IMR-90 (cell line): ENCODE results near the gene GALM. TPM values are rescaled to one million over a fixed set of nuclear protein-coding genes. Genes with fewer than 3 reads are reported as not detected.

ENCODE experiments used
- ATAC-seq: fragments of 200-7000 bp; cut with Tn5 transposase; 2 replicates; pipeline ENCODE4 v1.9.1; 2020; ENCODE audit warnings: low read depth, mild to moderate bottlenecking, moderate library complexity
- BruUV-seq: library from RNA; stranded (reverse); fragments of 400-500 nt; replicated peaks from 2 replicates; lab custom pipeline; 2021; lab: Mats Ljungman, UMichigan
- CTCF ChIA-PET: fragments of 300-600 bp; formaldehyde crosslinking; extraction: SDS; loops from one replicate; lab custom pipeline; 2021; ENCODE audit warnings: antibody characterized with exemption; lab: Yijun Ruan, JAX
- POLR2A ChIA-PET: fragments of 300-600 bp; sonication (Branson Sonifier 250); formaldehyde crosslinking; loops from one replicate; lab custom pipeline; 2022; ENCODE audit warnings: antibody characterized with exemption; ENCODE audit not compliant: unreplicated experiment; lab: Charles Lee
- DNase-seq: peaks from one replicate; pipeline ENCODE4 v3.0.0; 2013
- H2AFZ ChIP-seq: replicated peaks from 2 replicates; pipeline ENCODE3; 2013; ENCODE audit warnings: low read length, mild to moderate bottlenecking; ENCODE audit not compliant: poor library complexity
- H2AK5ac ChIP-seq: 2 replicates; pipeline ENCODE4 v1.6.1; 2013; ENCODE audit warnings: low read depth, low read length, inconsistent platforms
- H2AK9ac ChIP-seq: replicated peaks from 2 replicates; pipeline ENCODE3; 2013; ENCODE audit warnings: mild to moderate bottlenecking, low read depth, low read length, moderate library complexity; ENCODE audit not compliant: poor library complexity
- H2BK120ac ChIP-seq: 2 replicates; pipeline ENCODE4 v1.6.1; 2013; ENCODE audit warnings: low read depth, low read length, inconsistent platforms
- H2BK15ac ChIP-seq: 3 replicates; pipeline ENCODE4 v1.6.1; 2013; ENCODE audit warnings: low read depth, low read length, inconsistent platforms
- H2BK20ac ChIP-seq: 2 replicates; pipeline ENCODE4 v1.6.1; 2013; ENCODE audit warnings: low read depth, mild to moderate bottlenecking, inconsistent platforms, low read length, moderate library complexity
- H2BK5ac ChIP-seq: 2 replicates; pipeline ENCODE4 v1.6.1; 2013; ENCODE audit warnings: mild to moderate bottlenecking, low read depth, low read length, inconsistent platforms; ENCODE audit not compliant: poor library complexity, severe bottlenecking
- H3K14ac ChIP-seq: replicated peaks from 2 replicates; pipeline ENCODE4 v1.6.1; 2013; ENCODE audit warnings: low read depth, low read length, inconsistent platforms
- H3K18ac ChIP-seq: 2 replicates; pipeline ENCODE4 v1.6.1; 2013; ENCODE audit warnings: low read depth, low read length, control low read depth
- H3K23ac ChIP-seq: 2 replicates; pipeline ENCODE4 v1.6.1; 2013; ENCODE audit warnings: low read depth, low read length, inconsistent platforms
- H3K27ac ChIP-seq: 2 replicates; pipeline ENCODE4 v1.5.1; 2013; ENCODE audit warnings: mild to moderate bottlenecking, control low read depth, low read length; ENCODE audit not compliant: insufficient read depth
- H3K27me3 ChIP-seq: 2 replicates; pipeline ENCODE4 v1.6.1; 2013; ENCODE audit warnings: low read length; ENCODE audit not compliant: control insufficient read depth, insufficient read depth
- H3K36me3 ChIP-seq: 2 replicates; pipeline ENCODE4 v1.6.1; 2013; ENCODE audit warnings: low read length, mixed read lengths; ENCODE audit not compliant: control insufficient read depth, insufficient read depth
- H3K4ac ChIP-seq: 2 replicates; pipeline ENCODE4 v1.6.1; 2013; ENCODE audit warnings: low read depth, low read length, inconsistent platforms
- H3K4me1 ChIP-seq: 2 replicates; pipeline ENCODE4 v1.6.1; 2013; ENCODE audit warnings: low read length, mixed read lengths; ENCODE audit not compliant: control insufficient read depth, insufficient read depth
- H3K4me2 ChIP-seq: 2 replicates; pipeline ENCODE4 v1.6.1; 2013; ENCODE audit warnings: low read depth, mild to moderate bottlenecking, control low read depth, low read length, moderate library complexity
- H3K4me3 ChIP-seq: 2 replicates; pipeline ENCODE4 v1.5.1; 2013; ENCODE audit warnings: low read depth, mild to moderate bottlenecking, control low read depth, low read length, moderate library complexity; ENCODE audit not compliant: insufficient read depth
- H3K56ac ChIP-seq: 2 replicates; pipeline ENCODE4 v1.6.1; 2013; ENCODE audit warnings: low read length, inconsistent platforms; ENCODE audit not compliant: insufficient read depth; ENCODE audit errors: extremely low read depth
- H3K79me1 ChIP-seq, 2 experiments: 2 replicates each; pipeline ENCODE4 v1.6.1; 2013; ENCODE audit warnings: low read length in 2 of 2, inconsistent platforms in 1 of 2, low read depth in 1 of 2
- H3K9ac ChIP-seq: 2 replicates; pipeline ENCODE4 v1.6.1; 2013; ENCODE audit warnings: low read depth, low read length, control low read depth
- H3K9me1 ChIP-seq: 2 replicates; pipeline ENCODE4 v1.6.1; 2013; ENCODE audit warnings: low read length, inconsistent platforms; ENCODE audit not compliant: insufficient read depth
- H3K9me3 ChIP-seq: 2 replicates; pipeline ENCODE4 v1.6.1; 2013; ENCODE audit warnings: low read length; ENCODE audit not compliant: control insufficient read depth, insufficient read depth
- H4K20me1 ChIP-seq: 2 replicates; pipeline ENCODE4 v1.6.1; 2013; ENCODE audit warnings: low read length, inconsistent platforms; ENCODE audit not compliant: insufficient read depth
- H4K5ac ChIP-seq: 2 replicates; pipeline ENCODE4 v1.6.1; 2013; ENCODE audit warnings: mild to moderate bottlenecking, low read depth, low read length, control low read depth
- H4K8ac ChIP-seq, 2 experiments: 2 replicates each; pipeline ENCODE4 v1.6.1; 2013; ENCODE audit warnings: low read depth in 2 of 2, low read length in 2 of 2, control low read depth in 1 of 2, inconsistent platforms in 1 of 2
- H4K91ac ChIP-seq: 2 replicates; pipeline ENCODE4 v1.6.1; 2013; ENCODE audit warnings: low read depth, low read length, inconsistent platforms; ENCODE audit not compliant: insufficient read depth
- BHLHE40 ChIP-seq: fragments of 150-350 bp; IDR thresholded peaks from 2 replicates; pipeline ENCODE4 v1.6.1; 2016; ENCODE audit warnings: mild to moderate bottlenecking, low read depth, low read length
- CEBPB ChIP-seq: IDR thresholded peaks from 2 replicates; pipeline ENCODE4 v1.6.1; 2012; ENCODE audit warnings: low read depth, low read length, improper control_type of control experiment
- CHD1 ChIP-seq: IDR thresholded peaks from 2 replicates; pipeline ENCODE4 v1.6.1; 2012; ENCODE audit warnings: low read depth, low read length, improper control_type of control experiment
- CTCF ChIP-seq: conservative IDR thresholded peaks from 2 replicates; pipeline ENCODE4 v1.5.1; 2012; ENCODE audit warnings: mild to moderate bottlenecking, low read depth, low read length, improper control_type of control experiment
- ELK1 ChIP-seq: fragments of 150-350 bp; IDR thresholded peaks from 2 replicates; pipeline ENCODE4 v1.6.1; 2016; ENCODE audit warnings: low read depth, mild to moderate bottlenecking, low read length, moderate library complexity, borderline replicate concordance
- FOS ChIP-seq: fragments of 150-350 bp; IDR thresholded peaks from 2 replicates; pipeline ENCODE4 v1.6.1; 2016; ENCODE audit warnings: low read depth, low read length
- MAFK ChIP-seq: IDR thresholded peaks from 2 replicates; pipeline ENCODE4 v1.6.1; 2012; ENCODE audit warnings: low read depth, low read length, improper control_type of control experiment
- MAZ ChIP-seq: IDR thresholded peaks from 2 replicates; pipeline ENCODE4 v1.6.1; 2012; ENCODE audit warnings: low read depth, mild to moderate bottlenecking, low read length, improper control_type of control experiment, moderate library complexity, borderline replicate concordance
- MXI1 ChIP-seq: IDR thresholded peaks from 2 replicates; pipeline ENCODE4 v1.6.1; 2012; ENCODE audit warnings: low read depth, mild to moderate bottlenecking, low read length, moderate library complexity, borderline replicate concordance
- NFE2L2 ChIP-seq: fragments of 150-350 bp; IDR thresholded peaks from 2 replicates; pipeline ENCODE4 v1.6.1; 2016; ENCODE audit warnings: low read depth, mild to moderate bottlenecking, low read length
- POLR2A ChIP-seq: IDR thresholded peaks from 2 replicates; pipeline ENCODE4 v1.6.1; 2012; ENCODE audit warnings: mild to moderate bottlenecking, low read depth, low read length
- RAD21 ChIP-seq: IDR thresholded peaks from 2 replicates; pipeline ENCODE4 v1.6.1; 2012; ENCODE audit warnings: low read length, improper control_type of control experiment
- RCOR1 ChIP-seq: IDR thresholded peaks from 2 replicates; pipeline ENCODE4 v1.6.1; 2012; ENCODE audit warnings: mild to moderate bottlenecking, low read length, improper control_type of control experiment; ENCODE audit not compliant: insufficient replicate concordance
- RFX5 ChIP-seq: IDR thresholded peaks from 2 replicates; pipeline ENCODE4 v1.8.0; 2012; ENCODE audit warnings: low read depth, mild to moderate bottlenecking, low read length, moderate library complexity
- USF2 ChIP-seq: fragments of 150-350 bp; IDR thresholded peaks from 2 replicates; pipeline ENCODE4 v1.6.1; 2017; ENCODE audit warnings: mild to moderate bottlenecking, antibody characterized with exemption, low read length, low read depth
- WGBS, 2 experiments: methylation state at CpG; one replicate each; pipeline versions ENCODE4 v1.1.5 to v1.1.7; 2013; ENCODE audit warnings: missing lambda C conversion rate in 2 of 2; ENCODE audit not compliant: insufficient read length in 1 of 2; ENCODE audit errors: extremely low coverage in 2 of 2; 5-methylcytosine and 5-hydroxymethylcytosine counted together
- dilution Hi-C: fragments of 300-500 bp; cut with HindIII; formaldehyde crosslinking; loops from one replicate; pipeline ENCODE4 v1.14.3; 2018; ENCODE audit warnings: low sequenced_read_pairs; ENCODE audit not compliant: unreplicated experiment
- in situ Hi-C: fragments of 300-500 bp; cut with MboI; formaldehyde crosslinking; loops from 3 replicates; pipeline ENCODE4 v1.14.3; 2019; ENCODE audit warnings: low sequenced_read_pairs, inconsistent platforms, mixed read lengths
- intact Hi-C: fragments of 100-400 bp; cut with micrococcal nuclease; formaldehyde crosslinking; loops from 2 replicates; pipeline ENCODE4 v1.10.0; 2022
- polyA plus RNA-seq, 3 experiments: library from polyadenylated mRNA; depleted of rRNA; stranded (reverse); fragments of >200 nt; gene quantifications; 2 replicates each; pipeline ENCODE4 v1.2.3, GENCODE V29; 2012; ENCODE audit warnings: low replicate concordance in 1 of 3
- total RNA-seq: library from RNA; depleted of rRNA; stranded (reverse); fragments of >200 nt; gene quantifications from 2 replicates; pipeline ENCODE4 v1.2.3, GENCODE V29; 2012

GALM gene
- total and polyA plus RNA-seq, 2 of the 4 experiments (the other 2 are of a cell fraction), result 12.1 to 24.2 TPM

- H3K4me3 ChIP-seq, result no peak overlapping the region
- no peaks in the 10 kb centered on the region for H4K20me1 ChIP-seq
- H4K8ac ChIP-seq, result no peak overlapping the region
- H3K79me1 ChIP-seq, result peaks cover 7 to 14% of the 10 kb centered on the region in 2 experiments; a peak in 3 of 4 replicates
- no peak overlapping the region for H3K4me2 ChIP-seq
- no peaks in the 10 kb centered on the region for H3K27me3 ChIP-seq
- H3K9ac ChIP-seq, result no peak overlapping the region
- 90% methylated on average over 4 of the region's 17 CpGs; no CpG with 5 or more reads in 1 of the 2 experiments for WGBS, 2 experiments
- H3K4ac ChIP-seq, result no peak overlapping the region
- no peaks in the 10 kb centered on the region for H3K36me3 ChIP-seq
- H2BK20ac ChIP-seq, result no peak overlapping the region
- dilution Hi-C loops, result no loop called here
- H3K23ac ChIP-seq, result no peak overlapping the region
- no peak overlapping the region for H3K18ac ChIP-seq
- no peak overlapping the region for H2AK9ac ChIP-seq
- ATAC-seq (no peak), DNase-seq (no peak)
- no peak overlapping the region for H2BK120ac ChIP-seq
- no peak overlapping the region for H3K27ac ChIP-seq
- no peak overlapping the region for H2BK5ac ChIP-seq
- no peak overlapping the region for H3K56ac ChIP-seq
- H2AK5ac ChIP-seq, result no peak overlapping the region
- no peak overlapping the region for H2AFZ ChIP-seq
- H3K4me1 ChIP-seq, result peaks cover 4% of the 10 kb centered on the region
- H3K14ac ChIP-seq, result no peak overlapping the region
- H3K9me1 ChIP-seq, result no peaks in the 10 kb centered on the region
- no peak overlapping the region for H2BK15ac ChIP-seq
- in situ Hi-C loops, result no loop called here
- ChIA-PET POLR2A (interaction anchor here (0.5 to 0.6 kb wide), 3 partner anchors 24 to 65 kb away, joined by 3 to 4 read pairs (median 3); no protein-coding TSS in a partner anchor), CTCF (no interaction called here)
- BruUV-seq, result no TSS peak
- H4K5ac ChIP-seq, result no peak overlapping the region
- H3K9me3 ChIP-seq, result no peaks in the 10 kb centered on the region
- intact Hi-C loops, result no loop called here
- no peak overlapping the region for H4K91ac ChIP-seq
- TF ChIP-seq RAD21, result no peak
- TF ChIP-seq USF2, result no peak
- no peak for TF ChIP-seq RCOR1
- no peak for TF ChIP-seq MAFK
- TF ChIP-seq CEBPB, result no peak
- no peak for TF ChIP-seq RFX5
- TF ChIP-seq CHD1, result no peak
- no peak for TF ChIP-seq BHLHE40
- no peak for TF ChIP-seq CTCF
- no peak for TF ChIP-seq MXI1
- no peak for TF ChIP-seq MAZ
- no peak for TF ChIP-seq NFE2L2
- TF ChIP-seq FOS, result no peak
- TF ChIP-seq POLR2A, result no peak
- TF ChIP-seq ELK1, result no peak
Observed at GRCh38 chr2:38775097-38775920, 109.4 kb downstream of the GALM start.
